ENCODE results near the gene SLC35F5. TPM values are rescaled to one million over a fixed set of nuclear protein-coding genes. Genes with fewer than 3 reads are reported as not detected.

Gene SLC35F5
- total and polyA plus RNA-seq, 4 donors: 15.3 to 70.8 (median 44.6) TPM

DNA sequence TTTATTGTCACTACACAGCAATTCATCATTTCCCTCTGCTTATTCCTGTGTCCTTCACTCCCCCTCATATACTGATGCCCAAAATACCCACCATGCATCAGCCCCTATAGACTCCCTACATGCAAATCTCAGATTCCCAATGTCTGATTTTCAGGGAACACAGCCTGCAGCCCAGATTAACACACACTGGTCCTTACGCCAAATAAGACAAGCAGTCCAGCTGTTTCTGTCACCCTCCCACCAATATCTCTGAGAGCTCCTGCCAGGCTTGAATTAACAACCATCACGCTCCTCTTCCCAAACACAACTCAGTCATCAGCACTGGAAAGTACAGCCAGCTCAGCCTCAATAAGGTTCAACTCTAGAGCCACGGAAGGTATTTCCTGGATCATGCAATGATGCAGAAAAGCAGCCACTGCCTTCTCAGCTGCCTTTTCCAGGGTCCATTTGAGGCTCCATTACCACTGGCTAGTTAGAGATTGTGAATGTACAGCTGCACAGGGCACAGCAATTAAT, 39.0 kb upstream of the SLC35F5 start (continued):
- TF ChIP-seq, protein P1, sequence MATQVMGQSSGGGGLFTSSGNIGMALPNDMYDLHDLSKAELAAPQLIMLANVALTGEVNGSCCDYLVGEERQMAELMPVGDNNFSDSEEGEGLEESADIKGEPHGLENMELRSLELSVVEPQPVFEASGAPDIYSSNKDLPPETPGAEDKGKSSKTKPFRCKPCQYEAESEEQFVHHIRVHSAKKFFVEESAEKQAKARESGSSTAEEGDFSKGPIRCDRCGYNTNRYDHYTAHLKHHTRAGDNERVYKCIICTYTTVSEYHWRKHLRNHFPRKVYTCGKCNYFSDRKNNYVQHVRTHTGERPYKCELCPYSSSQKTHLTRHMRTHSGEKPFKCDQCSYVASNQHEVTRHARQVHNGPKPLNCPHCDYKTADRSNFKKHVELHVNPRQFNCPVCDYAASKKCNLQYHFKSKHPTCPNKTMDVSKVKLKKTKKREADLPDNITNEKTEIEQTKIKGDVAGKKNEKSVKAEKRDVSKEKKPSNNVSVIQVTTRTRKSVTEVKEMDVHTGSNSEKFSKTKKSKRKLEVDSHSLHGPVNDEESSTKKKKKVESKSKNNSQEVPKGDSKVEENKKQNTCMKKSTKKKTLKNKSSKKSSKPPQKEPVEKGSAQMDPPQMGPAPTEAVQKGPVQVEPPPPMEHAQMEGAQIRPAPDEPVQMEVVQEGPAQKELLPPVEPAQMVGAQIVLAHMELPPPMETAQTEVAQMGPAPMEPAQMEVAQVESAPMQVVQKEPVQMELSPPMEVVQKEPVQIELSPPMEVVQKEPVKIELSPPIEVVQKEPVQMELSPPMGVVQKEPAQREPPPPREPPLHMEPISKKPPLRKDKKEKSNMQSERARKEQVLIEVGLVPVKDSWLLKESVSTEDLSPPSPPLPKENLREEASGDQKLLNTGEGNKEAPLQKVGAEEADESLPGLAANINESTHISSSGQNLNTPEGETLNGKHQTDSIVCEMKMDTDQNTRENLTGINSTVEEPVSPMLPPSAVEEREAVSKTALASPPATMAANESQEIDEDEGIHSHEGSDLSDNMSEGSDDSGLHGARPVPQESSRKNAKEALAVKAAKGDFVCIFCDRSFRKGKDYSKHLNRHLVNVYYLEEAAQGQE (IDR thresholded peaks at IDR 0.05): no peak

DNA sequence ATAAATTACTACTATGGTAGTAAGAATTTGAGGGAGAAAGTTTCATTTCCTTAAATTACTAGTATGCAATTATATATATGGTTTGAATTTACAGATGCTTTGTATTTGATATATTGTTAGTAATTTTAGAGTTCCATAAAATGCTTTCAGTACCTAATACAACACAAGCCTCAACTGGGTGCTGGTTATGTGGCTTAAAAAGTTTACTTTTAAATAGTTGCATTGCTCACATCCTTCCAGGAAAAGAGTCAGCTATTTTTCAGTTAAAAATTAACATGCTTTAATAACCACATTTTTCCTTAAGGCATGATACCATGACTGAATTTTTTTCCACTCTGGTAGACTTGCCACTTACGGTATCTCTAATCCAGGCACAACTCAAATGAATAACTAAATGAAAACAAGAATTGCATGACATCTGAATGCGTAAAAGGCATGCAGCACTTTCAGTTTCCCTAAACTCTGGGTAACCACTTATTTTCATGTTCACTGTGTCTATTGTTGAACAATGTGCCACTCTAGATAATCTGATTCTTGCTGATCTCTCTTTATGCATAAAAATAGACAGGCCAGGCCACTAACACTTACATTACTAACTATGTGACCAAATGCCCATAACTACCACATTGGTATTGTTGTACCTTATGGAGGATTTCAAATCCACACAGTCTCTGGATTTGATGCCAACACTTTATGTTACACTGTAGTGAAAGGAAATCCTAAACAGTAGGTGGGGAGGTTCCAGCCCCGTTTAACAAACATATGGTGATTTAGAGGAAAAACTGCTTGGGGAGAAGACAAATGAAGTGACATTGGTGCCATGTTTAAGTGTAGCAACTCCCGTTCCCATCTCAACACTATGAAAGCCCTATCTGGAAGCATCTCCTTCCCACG, 35.5 kb upstream of the SLC35F5 start:
- Histone ChIP-seq H3K36me3 (ENCODE audit: control insufficient read depth in 4 of 4, insufficient read depth in 3 of 4, low read depth in 1 of 4, low read length in 3 of 4) (no peaks in the 10 kb centered on the region), H3K27me3 (ENCODE audit: control insufficient read depth in 4 of 4, insufficient read depth in 4 of 4, low read length in 3 of 4) (peaks cover 0 to 2% (median 0%) of the 10 kb centered on the region in 4 donors), H3K9me3 (ENCODE audit: control insufficient read depth in 4 of 4, low read length in 3 of 4) (no peaks in the 10 kb centered on the region), H3K9ac (ENCODE audit: low read depth in 1 of 2, low read length in 2 of 2) (no peak overlapping the region), H3K4me3 (ENCODE audit: low read depth in 1 of 3, low read length in 3 of 3) (no peak overlapping the region), H3K27ac (ENCODE audit: low read depth in 1 of 2, low read length in 2 of 2) (no peak overlapping the region), H3K4me1 (ENCODE audit: control insufficient read depth in 4 of 4, insufficient read depth in 4 of 4, low read length in 3 of 4) (no peaks in the 10 kb centered on the region)
- no peak for DNase-seq (ENCODE audit: low spot score)
- WGBS: 68% methylated on average over 5 of the region's 5 CpGs
- TF ChIP-seq, protein P2, sequence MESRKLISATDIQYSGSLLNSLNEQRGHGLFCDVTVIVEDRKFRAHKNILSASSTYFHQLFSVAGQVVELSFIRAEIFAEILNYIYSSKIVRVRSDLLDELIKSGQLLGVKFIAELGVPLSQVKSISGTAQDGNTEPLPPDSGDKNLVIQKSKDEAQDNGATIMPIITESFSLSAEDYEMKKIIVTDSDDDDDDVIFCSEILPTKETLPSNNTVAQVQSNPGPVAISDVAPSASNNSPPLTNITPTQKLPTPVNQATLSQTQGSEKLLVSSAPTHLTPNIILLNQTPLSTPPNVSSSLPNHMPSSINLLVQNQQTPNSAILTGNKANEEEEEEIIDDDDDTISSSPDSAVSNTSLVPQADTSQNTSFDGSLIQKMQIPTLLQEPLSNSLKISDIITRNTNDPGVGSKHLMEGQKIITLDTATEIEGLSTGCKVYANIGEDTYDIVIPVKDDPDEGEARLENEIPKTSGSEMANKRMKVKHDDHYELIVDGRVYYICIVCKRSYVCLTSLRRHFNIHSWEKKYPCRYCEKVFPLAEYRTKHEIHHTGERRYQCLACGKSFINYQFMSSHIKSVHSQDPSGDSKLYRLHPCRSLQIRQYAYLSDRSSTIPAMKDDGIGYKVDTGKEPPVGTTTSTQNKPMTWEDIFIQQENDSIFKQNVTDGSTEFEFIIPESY (IDR thresholded peaks at IDR 0.05): no peak
- TF ChIP-seq TAF1 (conservative IDR thresholded peaks at IDR 0.05) (no peak), RXRA (IDR thresholded peaks at IDR 0.05) (no peak), HNF4A (conservative IDR thresholded peaks at IDR 0.05) (no peak), HNF4G (IDR thresholded peaks at IDR 0.05) (no peak), JUND (IDR thresholded peaks at IDR 0.05) (no peak), FOXA1 (IDR thresholded peaks at IDR 0.05) (no peak), NR2F2 (IDR thresholded peaks at IDR 0.05) (no peak), YY1 (IDR thresholded peaks at IDR 0.05) (no peak), RAD21 (IDR thresholded peaks at IDR 0.05) (no peak), FOXA2 (IDR thresholded peaks at IDR 0.05) (no peak), GABPA (IDR thresholded peaks at IDR 0.05 in 1 of 2, conservative IDR thresholded peaks at IDR 0.05 in 1 of 2) (no peak)
- TF ChIP-seq, protein P3, sequence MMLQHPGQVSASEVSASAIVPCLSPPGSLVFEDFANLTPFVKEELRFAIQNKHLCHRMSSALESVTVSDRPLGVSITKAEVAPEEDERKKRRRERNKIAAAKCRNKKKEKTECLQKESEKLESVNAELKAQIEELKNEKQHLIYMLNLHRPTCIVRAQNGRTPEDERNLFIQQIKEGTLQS (IDR thresholded peaks at IDR 0.05): no peak
- TF ChIP-seq, protein P4, sequence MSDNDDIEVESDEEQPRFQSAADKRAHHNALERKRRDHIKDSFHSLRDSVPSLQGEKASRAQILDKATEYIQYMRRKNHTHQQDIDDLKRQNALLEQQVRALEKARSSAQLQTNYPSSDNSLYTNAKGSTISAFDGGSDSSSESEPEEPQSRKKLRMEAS (IDR thresholded peaks at IDR 0.05): no peak
- TF ChIP-seq, protein P1 (IDR thresholded peaks at IDR 0.05): no peak

All from liver (tissue), 9 donors.